Thyroid gland (tissue), 4 donors: ENCODE measurements around the gene ST6GALNAC5. TPM values are rescaled to one million over a fixed set of nuclear protein-coding genes. Genes with fewer than 3 reads are reported as not detected.

Experiments
- DNase-seq, 2 donors: peaks; one replicate each; pipeline ENCODE4 v3.0.0-alpha.2; 2019
- H3K27ac ChIP-seq, 3 donors: fragments of 200-600 bp; sonication (generic); 1 replicate in 2 of 3; 2 replicates in 1 of 3; pipeline ENCODE4 v1.5.1; 2016 to 2019; ENCODE audit warnings: mild to moderate bottlenecking in 1 of 3, moderate library complexity in 1 of 3
- H3K27me3 ChIP-seq: fragments of 200-600 bp; sonication (generic); one replicate; pipeline ENCODE4 v1.5.1; 2019
- H3K36me3 ChIP-seq, 2 donors: fragments of 200-600 bp; sonication (generic); one replicate each; pipeline ENCODE4 v1.5.1; 2016 to 2019
- H3K4me1 ChIP-seq, 2 donors: fragments of 200-600 bp; sonication (generic); one replicate each; pipeline ENCODE4 v1.5.1; 2017 to 2019
- H3K4me3 ChIP-seq, 3 donors: fragments of 200-600 bp; sonication (generic); replicated peaks in 1 of 3; 1 replicate in 2 of 3; 2 replicates in 1 of 3; pipeline ENCODE4 v1.5.1; 2016; ENCODE audit warnings: mild to moderate bottlenecking in 1 of 3
- H3K9me3 ChIP-seq: fragments of 200-600 bp; sonication (generic); one replicate; pipeline ENCODE4 v1.5.1; 2017
- CTCF ChIP-seq, 6 experiments: fragments of 200-600 bp in 3 of 6; fragments of 450-650 bp in 3 of 6; sonication (generic) in 3 of 6; IDR thresholded peaks; one replicate each; pipeline ENCODE4 v1.5.1; 2016 to 2019; ENCODE audit warnings: antibody characterized with exemption in 6 of 6, mild to moderate bottlenecking in 2 of 6, inconsistent platforms in 1 of 6, moderate library complexity in 1 of 6
- POLR2A ChIP-seq, 2 donors: fragments of 450-650 bp; IDR thresholded peaks; one replicate each; pipeline ENCODE4 v1.6.1; 2017; ENCODE audit warnings: antibody characterized with exemption in 2 of 2, mild to moderate bottlenecking in 2 of 2, moderate library complexity in 1 of 2
- WGBS, 2 donors: methylation state at CpG; one replicate each; pipeline ENCODE4 v1.1.5; 2017; 5-methylcytosine and 5-hydroxymethylcytosine counted together
- intact Hi-C: fragments of 100-400 bp; cut with DNase I; formaldehyde crosslinking; loops from one replicate; pipeline ENCODE4 v1.15.1; 2023
- total RNA-seq, 4 donors: library from RNA; depleted of rRNA; stranded (reverse); fragments of >200 nt; gene quantifications; one replicate each; pipeline ENCODE4 v1.2.3, GENCODE V29; 2016

Gene ST6GALNAC5
- total RNA-seq, 4 donors from 2014 or later, result 0.83 to 3.0 TPM; not detected in 2

- 66 to 75% methylated on average over 3 of the region's 3 CpGs for WGBS, 2 donors
- H3K36me3 ChIP-seq, result no peaks in the 10 kb centered on the region
- TF ChIP-seq CTCF (IDR thresholded peaks at IDR 0.05), result no peak
- TF ChIP-seq POLR2A (IDR thresholded peaks at IDR 0.05), result no peak
- no peaks in the 10 kb centered on the region for H3K9me3 ChIP-seq
- intact Hi-C loops, result no loop called here
- no peak overlapping the region for H3K27ac ChIP-seq
- DNase-seq, result no peak
- H3K4me1 ChIP-seq, result no peaks in the 10 kb centered on the region
- H3K4me3 ChIP-seq, result no peak overlapping the region
- H3K27me3 ChIP-seq, result no peaks in the 10 kb centered on the region
Observed at GRCh38 chr1:76949503-76949902, 82.2 kb downstream of the ST6GALNAC5 start.

- Histone ChIP-seq H3K4me1 (no peaks in the 10 kb centered on the region), H3K36me3 (no peaks in the 10 kb centered on the region), H3K9me3 (no peaks in the 10 kb centered on the region), H3K27me3 (no peaks in the 10 kb centered on the region), H3K4me3 (no peak overlapping the region), H3K27ac (no peak overlapping the region)
- TF ChIP-seq POLR2A (IDR thresholded peaks at IDR 0.05), result no peak
- TF ChIP-seq CTCF (IDR thresholded peaks at IDR 0.05), result no peak
- WGBS, 2 donors, result 87% methylated on average over 2 of the region's 2 CpGs
- intact Hi-C loops, result no loop called here
- DNase-seq, result no peak
Observed at GRCh38 chr1:76950306-76950705, 83.0 kb downstream of the ST6GALNAC5 start.

- Histone ChIP-seq H3K27me3 (no peaks in the 10 kb centered on the region), H3K4me3 (no peak overlapping the region), H3K9me3 (no peaks in the 10 kb centered on the region), H3K27ac (no peak overlapping the region), H3K4me1 (no peaks in the 10 kb centered on the region), H3K36me3 (no peaks in the 10 kb centered on the region)
- no peak for DNase-seq
- WGBS, 2 donors, result 55 to 69% methylated on average over 2 of the region's 2 CpGs
- intact Hi-C loops, result no loop called here
- no peak for TF ChIP-seq POLR2A (IDR thresholded peaks at IDR 0.05)
- no peak for TF ChIP-seq CTCF (IDR thresholded peaks at IDR 0.05)
Observed at GRCh38 chr1:76951153-76951552, 83.9 kb downstream of the ST6GALNAC5 start.

GRCh38 chr1:76955652-76956051 lies 88.4 kb downstream of the ST6GALNAC5 start:
- H3K9me3 ChIP-seq, result no peaks in the 10 kb centered on the region
- no peak for DNase-seq
- TF ChIP-seq POLR2A (IDR thresholded peaks at IDR 0.05) (no peak), CTCF (IDR thresholded peaks at IDR 0.05) (no peak)
- no peak overlapping the region for H3K4me3 ChIP-seq
- intact Hi-C loops, result no loop called here
- H3K36me3 ChIP-seq, result no peaks in the 10 kb centered on the region
- H3K4me1 ChIP-seq, result no peaks in the 10 kb centered on the region
- no peak overlapping the region for H3K27ac ChIP-seq
- H3K27me3 ChIP-seq, result no peaks in the 10 kb centered on the region

GRCh38 chr1:76957961-76958360 lies 90.7 kb downstream of the ST6GALNAC5 start:
- DNase-seq, result no peak
- no peak overlapping the region for H3K27ac ChIP-seq
- H3K4me1 ChIP-seq, result no peaks in the 10 kb centered on the region
- TF ChIP-seq POLR2A (IDR thresholded peaks at IDR 0.05) (no peak), CTCF (IDR thresholded peaks at IDR 0.05) (no peak)
- no peaks in the 10 kb centered on the region for H3K9me3 ChIP-seq
- intact Hi-C loops, result no loop called here
- H3K4me3 ChIP-seq, result no peak overlapping the region
- H3K36me3 ChIP-seq, result no peaks in the 10 kb centered on the region
- WGBS, 2 donors, result 93 to 96% methylated on average over 8 of the region's 8 CpGs
- no peaks in the 10 kb centered on the region for H3K27me3 ChIP-seq
